Panc1 (cell line): ENCODE measurements around the gene DLG2.

Experiments used
- CTCF ChIP-seq: fragments of 450-650 bp; IDR thresholded peaks from 2 replicates; pipeline ENCODE4 v1.5.1; 2017; ENCODE audit warnings: mild to moderate bottlenecking
- POLR2AphosphoS5 ChIP-seq: IDR thresholded peaks from 2 replicates; pipeline ENCODE4 v1.6.1; 2012; ENCODE audit warnings: mild to moderate bottlenecking, low read depth, low read length, moderate library complexity
- TCF7L2 ChIP-seq: IDR thresholded peaks from 2 replicates; pipeline ENCODE4 v1.6.1; 2011; ENCODE audit warnings: mild to moderate bottlenecking, low read depth, low read length, inconsistent platforms

GRCh38 chr11:84514436-84514835 is 1112.7 kb downstream of the DLG2 start:
- TF ChIP-seq POLR2AphosphoS5 (no peak), CTCF (no peak), TCF7L2 (no peak)
